ENCODE data around the gene PRIMPOL. TPM values are rescaled to one million over a fixed set of nuclear protein-coding genes. Genes with fewer than 3 reads are reported as not detected.

PRIMPOL gene
- total RNA-seq, 1 experiment from 2014 or later = 7.9 TPM

DNA sequence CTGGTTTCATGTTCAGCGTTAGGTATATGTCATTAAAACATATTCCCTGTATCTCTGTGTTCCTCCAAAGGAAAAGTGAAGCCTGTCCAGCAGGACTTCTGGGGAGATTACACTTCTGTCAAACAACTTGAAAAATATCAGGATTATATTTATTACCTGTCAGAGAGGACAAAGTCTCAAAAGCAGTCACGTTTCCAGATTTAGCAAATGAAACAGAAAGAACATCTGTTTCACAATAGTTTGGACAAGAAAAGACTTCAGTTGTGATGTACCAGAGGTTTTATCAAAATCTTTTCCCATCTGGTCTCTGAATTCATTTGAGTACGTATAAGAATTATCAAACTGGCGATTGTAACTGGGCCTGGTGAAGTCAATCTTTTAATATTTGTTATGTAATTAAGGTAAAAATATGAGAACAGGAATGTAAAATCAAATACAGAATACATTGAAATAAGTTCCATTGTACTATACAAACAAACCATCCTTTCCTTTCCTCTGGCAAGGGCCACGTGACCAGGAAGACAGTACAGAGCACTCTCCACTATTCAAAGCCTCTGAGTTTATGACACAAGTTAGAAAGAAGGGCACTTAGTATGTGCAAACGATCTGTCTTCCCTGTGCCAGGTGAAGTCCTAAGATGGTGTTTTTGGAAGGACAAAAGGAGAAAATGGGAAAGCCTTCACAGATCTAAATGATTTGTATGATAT is 3.5 kb upstream of the PRIMPOL start:
- POLR2A ChIA-PET = no interaction called here
- intact Hi-C loops (cut with micrococcal nuclease; ENCODE audit: unreplicated experiment) = loop anchor here (5.0 to 10.0 kb wide), 3 partner anchors 86 to 171 kb away; partner anchors contain the start of genes CENPU and IRF2

DNA sequence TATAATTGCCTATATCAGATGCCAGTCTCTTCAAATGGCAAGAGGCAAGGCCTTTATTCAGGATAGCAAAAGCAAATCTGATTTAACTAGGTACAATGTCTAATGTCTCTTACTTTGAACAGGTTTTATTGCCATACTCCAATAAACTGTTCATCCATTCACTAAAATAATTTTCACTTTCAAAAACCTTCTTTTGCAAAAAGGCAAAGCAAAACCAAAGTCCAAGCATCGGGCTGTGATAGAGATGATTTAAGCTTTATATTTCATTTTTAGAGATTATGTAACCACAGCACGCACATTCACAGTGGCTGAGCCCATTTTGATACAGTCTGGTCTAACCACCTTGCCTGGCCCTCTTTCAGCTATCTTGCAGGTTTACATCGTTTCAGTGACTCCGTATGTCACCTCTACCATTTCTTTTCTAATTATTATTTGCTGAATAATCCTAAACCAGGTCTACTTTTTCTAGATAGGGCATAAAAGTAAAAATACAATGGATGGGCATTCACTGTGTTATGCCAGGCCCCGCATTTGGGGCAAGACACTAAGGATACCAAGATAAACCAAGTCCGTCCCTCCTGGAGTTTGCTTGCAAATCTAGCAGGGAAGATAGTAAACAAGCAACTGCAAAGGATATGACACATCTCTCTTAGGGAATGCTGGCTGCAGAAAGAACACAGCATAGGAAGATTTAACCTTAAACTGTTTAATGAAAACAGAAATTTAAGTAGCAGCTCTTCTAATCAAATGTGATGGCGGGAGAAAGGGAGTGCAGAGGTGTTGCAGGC is 2.1 kb upstream of the PRIMPOL start:
- BruUV-seq (replicated peaks) = TSS peak; percentile 27
- Histone ChIP-seq H3K36me3 (ENCODE audit: control insufficient read depth, insufficient read depth, low read length) (no peaks in the 10 kb centered on the region), H3K4me3 (ENCODE audit: low read depth, low read length) (peak overlapping the region; percentile 63), H3K27me3 (replicated peaks; ENCODE audit: control insufficient read depth, insufficient read depth, low read length) (no peaks in the 10 kb centered on the region), H3K4me1 (peaks cover 10% of the 10 kb centered on the region), H3K9me3 (no peaks in the 10 kb centered on the region)
- TF ChIP-seq, protein P1, sequence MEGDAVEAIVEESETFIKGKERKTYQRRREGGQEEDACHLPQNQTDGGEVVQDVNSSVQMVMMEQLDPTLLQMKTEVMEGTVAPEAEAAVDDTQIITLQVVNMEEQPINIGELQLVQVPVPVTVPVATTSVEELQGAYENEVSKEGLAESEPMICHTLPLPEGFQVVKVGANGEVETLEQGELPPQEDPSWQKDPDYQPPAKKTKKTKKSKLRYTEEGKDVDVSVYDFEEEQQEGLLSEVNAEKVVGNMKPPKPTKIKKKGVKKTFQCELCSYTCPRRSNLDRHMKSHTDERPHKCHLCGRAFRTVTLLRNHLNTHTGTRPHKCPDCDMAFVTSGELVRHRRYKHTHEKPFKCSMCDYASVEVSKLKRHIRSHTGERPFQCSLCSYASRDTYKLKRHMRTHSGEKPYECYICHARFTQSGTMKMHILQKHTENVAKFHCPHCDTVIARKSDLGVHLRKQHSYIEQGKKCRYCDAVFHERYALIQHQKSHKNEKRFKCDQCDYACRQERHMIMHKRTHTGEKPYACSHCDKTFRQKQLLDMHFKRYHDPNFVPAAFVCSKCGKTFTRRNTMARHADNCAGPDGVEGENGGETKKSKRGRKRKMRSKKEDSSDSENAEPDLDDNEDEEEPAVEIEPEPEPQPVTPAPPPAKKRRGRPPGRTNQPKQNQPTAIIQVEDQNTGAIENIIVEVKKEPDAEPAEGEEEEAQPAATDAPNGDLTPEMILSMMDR (IDR thresholded peaks at IDR 0.05; ENCODE audit: insufficient read depth in 1 of 2, low read depth in 1 of 2, low read length in 1 of 2, severe bottlenecking in 1 of 2, unreplicated experiment in 1 of 2) = no peak
- H3K27ac Mint-ChIP-seq (ENCODE audit: unreplicated experiment) = peak overlapping the region; percentile 69
- intact Hi-C loops (cut with micrococcal nuclease; ENCODE audit: unreplicated experiment) = loop anchor here (2.0 to 10.0 kb wide), 5 partner anchors 85 to 383 kb away; partner anchors contain the start of genes CENPU and IRF2
- no peak for DNase-seq
- peak overlapping the region; percentile 88 for H3K4me3 Mint-ChIP-seq (ENCODE audit: unreplicated experiment)
- ChIA-PET POLR2A (no interaction called here), CTCF (no interaction called here)
- no peaks in the 10 kb centered on the region for H3K9me3 Mint-ChIP-seq (ENCODE audit: unreplicated experiment)
- peaks cover 8% of the 10 kb centered on the region for H3K4me1 Mint-ChIP-seq (ENCODE audit: low read depth, unreplicated experiment)
- H3K27me3 Mint-ChIP-seq (ENCODE audit: insufficient read depth, unreplicated experiment) = no peaks in the 10 kb centered on the region
- H3K36me3 Mint-ChIP-seq (ENCODE audit: insufficient read depth, unreplicated experiment) = peaks cover 9% of the 10 kb centered on the region

More for the DNA sequence above, 3.5 kb upstream of the PRIMPOL start:
- H3K4me1 ChIP-seq = peaks cover 10% of the 10 kb centered on the region
- TF ChIP-seq, protein P1 (IDR thresholded peaks at IDR 0.05; ENCODE audit: insufficient read depth in 1 of 2, low read depth in 1 of 2, low read length in 1 of 2, severe bottlenecking in 1 of 2, unreplicated experiment in 1 of 2) = no peak
- peaks cover 14% of the 10 kb centered on the region for H3K36me3 Mint-ChIP-seq (ENCODE audit: insufficient read depth, unreplicated experiment)
- no peak overlapping the region for H3K27ac Mint-ChIP-seq (ENCODE audit: unreplicated experiment)
- no peaks in the 10 kb centered on the region for H3K27me3 ChIP-seq (replicated peaks; ENCODE audit: control insufficient read depth, insufficient read depth, low read length)
- BruUV-seq (replicated peaks) = no TSS peak
- CTCF ChIA-PET = no interaction called here
- H3K9me3 ChIP-seq = no peaks in the 10 kb centered on the region
- no peak overlapping the region for H3K4me3 Mint-ChIP-seq (ENCODE audit: unreplicated experiment)
- no peaks in the 10 kb centered on the region for H3K36me3 ChIP-seq (ENCODE audit: control insufficient read depth, insufficient read depth, low read length)
- H3K4me3 ChIP-seq (ENCODE audit: low read depth, low read length) = no peak overlapping the region
- H3K4me1 Mint-ChIP-seq (ENCODE audit: low read depth, unreplicated experiment) = peaks cover 6% of the 10 kb centered on the region
- no peaks in the 10 kb centered on the region for H3K9me3 Mint-ChIP-seq (ENCODE audit: unreplicated experiment)
- H3K27me3 Mint-ChIP-seq (ENCODE audit: insufficient read depth, unreplicated experiment) = no peaks in the 10 kb centered on the region
- DNase-seq = no peak

DNA sequence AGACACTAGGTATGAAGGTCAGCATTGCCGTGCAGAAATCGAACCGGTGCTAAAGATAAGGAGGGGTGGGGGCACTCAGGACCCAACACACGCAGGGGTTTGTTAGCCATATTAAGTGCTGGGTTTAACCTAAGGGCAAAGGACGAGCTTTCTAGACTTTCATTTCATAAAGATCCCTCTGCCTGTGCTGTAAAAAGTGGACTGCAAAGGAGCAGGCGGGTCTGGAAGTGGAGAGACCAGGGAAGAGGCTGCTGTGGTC is 1.6 kb upstream of the PRIMPOL start:
- Histone ChIP-seq H3K4me3 (ENCODE audit: low read depth, low read length) (peak overlapping the region; percentile 63), H3K36me3 (ENCODE audit: control insufficient read depth, insufficient read depth, low read length) (no peaks in the 10 kb centered on the region), H3K27me3 (replicated peaks; ENCODE audit: control insufficient read depth, insufficient read depth, low read length) (no peaks in the 10 kb centered on the region), H3K9me3 (no peaks in the 10 kb centered on the region), H3K4me1 (peaks cover 10% of the 10 kb centered on the region)
- Mint-ChIP-seq H3K9me3 (ENCODE audit: unreplicated experiment) (no peaks in the 10 kb centered on the region), H3K4me1 (ENCODE audit: low read depth, unreplicated experiment) (peaks cover 13% of the 10 kb centered on the region), H3K36me3 (ENCODE audit: insufficient read depth, unreplicated experiment) (peaks cover 9% of the 10 kb centered on the region), H3K4me3 (ENCODE audit: unreplicated experiment) (peak overlapping the region; percentile 88), H3K27me3 (ENCODE audit: insufficient read depth, unreplicated experiment) (no peaks in the 10 kb centered on the region), H3K27ac (ENCODE audit: unreplicated experiment) (peak overlapping the region; percentile 69)
- peak in 1 of 2 experiments; percentile 9 for DNase-seq
- intact Hi-C loops (cut with micrococcal nuclease; ENCODE audit: unreplicated experiment) = loop anchor here (2.0 to 10.0 kb wide), 5 partner anchors 84 to 383 kb away; partner anchors contain the start of genes CENPU and IRF2
- TF ChIP-seq, protein P1 (IDR thresholded peaks at IDR 0.05; ENCODE audit: insufficient read depth in 1 of 2, low read depth in 1 of 2, low read length in 1 of 2, severe bottlenecking in 1 of 2, unreplicated experiment in 1 of 2) = no peak
- BruUV-seq (replicated peaks) = no TSS peak
- ChIA-PET CTCF (no interaction called here), POLR2A (interaction anchor here (0.6 to 2.7 kb wide), 2 partner anchors 86 to 883 kb away, joined by 3 to 17 read pairs; partner anchors contain the start of gene CENPU)
